Breast epithelium (tissue), 3 donors: ENCODE results near the gene PTPN18.

Source experiments
- CTCF ChIP-seq, 3 donors: fragments of 450-650 bp; IDR thresholded peaks; one replicate each; pipeline ENCODE4 v1.5.1; 2016 to 2017; ENCODE audit warnings: antibody characterized with exemption in 3 of 3, mild to moderate bottlenecking in 3 of 3, moderate library complexity in 3 of 3
- POLR2A ChIP-seq: fragments of 450-650 bp; IDR thresholded peaks from one replicate; pipeline ENCODE4 v1.6.1; 2016; ENCODE audit warnings: antibody characterized with exemption, mild to moderate bottlenecking, moderate library complexity
- POLR2AphosphoS5 ChIP-seq, 3 donors: sonication (generic); formaldehyde crosslinking; IDR thresholded peaks; one replicate each; pipeline ENCODE4 v1.6.1; 2017; ENCODE audit warnings: antibody characterized with exemption in 3 of 3

GRCh38 chr2:130346741-130347066 is 9.2 kb upstream of the PTPN18 start:
- TF ChIP-seq CTCF (IDR thresholded peaks at IDR 0.05) = no peak
- no peak for TF ChIP-seq POLR2A
- TF ChIP-seq POLR2AphosphoS5 (IDR thresholded peaks at IDR 0.05) = no peak
